ENCODE results near the gene OLFM2. TPM values are rescaled to one million over a fixed set of nuclear protein-coding genes. Genes with fewer than 3 reads are reported as not detected.

Gene OLFM2
- total and polyA plus RNA-seq, 2 experiments from 2014 or later = 58.1 to 117 TPM

- no peaks in the 10 kb centered on the region for H3K9me2 ChIP-seq (ENCODE audit: insufficient read depth)
Observed at GRCh38 chr19:9885077-9885552, 51.2 kb downstream of the OLFM2 start.

GRCh38 chr19:9883764-9884163 lies 52.6 kb downstream of the OLFM2 start:
- H3K4me1 Mint-ChIP-seq = peaks cover 6% of the 10 kb centered on the region; the same call in 2 of the 3 replicates
- H3K27me3 ChIP-seq (ENCODE audit: insufficient read depth) = no peaks in the 10 kb centered on the region
- H3K9me3 Mint-ChIP-seq = no peaks in the 10 kb centered on the region
- peaks cover 2% of the 10 kb centered on the region for H3K27me3 Mint-ChIP-seq (ENCODE audit: insufficient read depth, low read depth, poor library complexity)
- peaks cover 7% of the 10 kb centered on the region; the same call in 2 of the 3 replicates for H3K36me3 Mint-ChIP-seq (ENCODE audit: low read depth)
- peaks cover 5% of the 10 kb centered on the region; the same call in 1 of the 2 replicates for H3K79me2 ChIP-seq (replicated peaks; ENCODE audit: insufficient read depth)
- DNase-seq (ENCODE audit: low spot score) (no peak), ATAC-seq (no peak)
- no peaks in the 10 kb centered on the region for H3K9me2 ChIP-seq (ENCODE audit: insufficient read depth)
- H3K27ac ChIP-seq (ENCODE audit: low read depth) = 0 out of 2 replicates have a peak overlapping the region, but pooled peaks have one; percentile 39
- 0 out of 2 replicates have a peak, but pooled peaks cover 3% of the 10 kb centered on the region for H3F3A ChIP-seq (replicated peaks; ENCODE audit: low read depth)
- H3K36me3 ChIP-seq (ENCODE audit: insufficient read depth) = no peaks in the 10 kb centered on the region
- H3K4me1 ChIP-seq (ENCODE audit: insufficient read depth) = no peaks in the 10 kb centered on the region
- H4K20me1 ChIP-seq (replicated peaks; ENCODE audit: insufficient read depth) = peaks cover 20% of the 10 kb centered on the region; the same call in 1 of the 2 replicates
- H3K27ac Mint-ChIP-seq = peak overlapping the region; percentile 88
- H2AFZ ChIP-seq = no peak overlapping the region
- H3K4me2 ChIP-seq = 0 out of 2 replicates have a peak overlapping the region, but pooled peaks have one; percentile 26
- H3K4me3 Mint-ChIP-seq = no peak overlapping the region
- no peak overlapping the region for H3K4me3 ChIP-seq
- TF ChIP-seq JUNB (IDR thresholded peaks at IDR 0.05; ENCODE audit: unreplicated experiment) = no peak
- no peak for TF ChIP-seq POLR2AphosphoS5 (IDR thresholded peaks at IDR 0.05; ENCODE audit: low read depth)
- no peak for TF ChIP-seq ETS1 (IDR thresholded peaks at IDR 0.05)
- no peak for TF ChIP-seq ZNF331 (CRISPR knock-in tag; IDR thresholded peaks at IDR 0.05; ENCODE audit: low read depth)
- no peak for TF ChIP-seq CTCF (conservative IDR thresholded peaks at IDR 0.05; ENCODE audit: low read depth in 2 of 2)

More at GRCh38 chr19:9885077-9885552, 51.2 kb downstream of the OLFM2 start:
- Mint-ChIP-seq H3K36me3 (ENCODE audit: low read depth) (peaks cover 11% of the 10 kb centered on the region), H3K9me3 (no peaks in the 10 kb centered on the region), H3K4me1 (peaks cover 6% of the 10 kb centered on the region; the same call in 2 of the 3 replicates), H3K27me3 (ENCODE audit: insufficient read depth, low read depth, poor library complexity) (peaks cover 3% of the 10 kb centered on the region), H3K27ac (no peak overlapping the region), H3K4me3 (no peak overlapping the region)
- Histone ChIP-seq H3K4me3 (no peak overlapping the region), H3K79me2 (replicated peaks; ENCODE audit: insufficient read depth) (peaks cover 5% of the 10 kb centered on the region; the same call in 1 of the 2 replicates), H3K4me1 (ENCODE audit: insufficient read depth) (no peaks in the 10 kb centered on the region), H3K4me2 (no peak overlapping the region), H3K27me3 (ENCODE audit: insufficient read depth) (no peaks in the 10 kb centered on the region), H2AFZ (no peak overlapping the region), H4K20me1 (replicated peaks; ENCODE audit: insufficient read depth) (peaks cover 19% of the 10 kb centered on the region; the same call in 1 of the 2 replicates), H3K27ac (ENCODE audit: low read depth) (no peak overlapping the region), H3F3A (replicated peaks; ENCODE audit: low read depth) (0 out of 2 replicates have a peak, but pooled peaks cover 3% of the 10 kb centered on the region), H3K36me3 (ENCODE audit: insufficient read depth) (no peaks in the 10 kb centered on the region)
- ATAC-seq (peak; percentile 46), DNase-seq (ENCODE audit: low spot score) (peak; percentile 56)
- TF ChIP-seq POLR2AphosphoS5 (IDR thresholded peaks at IDR 0.05; ENCODE audit: low read depth) (no peak), CTCF (conservative IDR thresholded peaks at IDR 0.05; ENCODE audit: low read depth in 2 of 2) (peak; percentile 38 to 39)
